HG03025 (cell line): ENCODE measurements around the gene CHST5.
"Not testable (repeated sequence)": the region's sequence is repeated elsewhere in the genome, so short reads cannot be mapped to it uniquely, and the experiment has no call there.

ENCODE experiments used
- ATAC-seq: cut with Tn5 transposase; IDR thresholded peaks from one replicate; pipeline ENCODE4 v1.9.1; 2021; ENCODE audit warnings: mild to moderate bottlenecking, moderate library complexity; ENCODE audit not compliant: unreplicated experiment, low FRiP score

Gene CHST5

GRCh38 chr16:75514296-75514695 is 21.6 kb downstream of the CHST5 start:
- ATAC-seq, result no peak

- no peak for ATAC-seq
Observed at GRCh38 chr16:75506574-75506973, 29.3 kb downstream of the CHST5 start.

- ATAC-seq, result no peak
Observed at GRCh38 chr16:75506107-75506506, 29.8 kb downstream of the CHST5 start.

GRCh38 chr16:75503801-75504200 is 32.1 kb downstream of the CHST5 start:
- no peak for ATAC-seq

- ATAC-seq, result no peak
Observed at GRCh38 chr16:75502916-75503605, 32.8 kb downstream of the CHST5 start.

- not testable (repeated sequence) for ATAC-seq
Observed at GRCh38 chr16:75501820-75502219, 34.1 kb downstream of the CHST5 start.

GRCh38 chr16:75501359-75501758 is 34.5 kb downstream of the CHST5 start:
- ATAC-seq, result no peak

- ATAC-seq, result not testable (repeated sequence)
Observed at GRCh38 chr16:75498605-75499322, 37.1 kb downstream of the CHST5 start.

GRCh38 chr16:75497558-75497957 is 38.4 kb downstream of the CHST5 start:
- no peak for ATAC-seq

- peak; percentile 63 for ATAC-seq
Observed at GRCh38 chr16:75495076-75495674, 40.7 kb downstream of the CHST5 start, which contains the start of gene CHST6. TSS of gene CHST6 (minus strand) at chr16:75495441. CDS start at chr16:75479828, 15,613 bp downstream.

- ATAC-seq, result no peak
Observed at GRCh38 chr16:75494661-75495075, 41.2 kb downstream of the CHST5 start.

- no peak for ATAC-seq
Observed at GRCh38 chr16:75494184-75494583, 41.7 kb downstream of the CHST5 start.

- no peak for ATAC-seq
Observed at GRCh38 chr16:75491876-75492275, 44.0 kb downstream of the CHST5 start.

GRCh38 chr16:75488322-75488721 is 47.6 kb downstream of the CHST5 start:
- no peak for ATAC-seq

- no peak for ATAC-seq
Observed at GRCh38 chr16:75486676-75487313, 49.1 kb downstream of the CHST5 start.

GRCh38 chr16:75486014-75486675 is 49.8 kb downstream of the CHST5 start:
- ATAC-seq, result no peak

GRCh38 chr16:75485230-75486013 is 50.5 kb downstream of the CHST5 start:
- no peak for ATAC-seq

- no peak for ATAC-seq
Observed at GRCh38 chr16:75483222-75483621, 52.7 kb downstream of the CHST5 start.

GRCh38 chr16:75482434-75483205 is 53.3 kb downstream of the CHST5 start:
- no peak for ATAC-seq
